H9 (cell line): ENCODE data around the gene DLST. TPM values are rescaled to one million over a fixed set of nuclear protein-coding genes. Genes with fewer than 3 reads are reported as not detected.

Experiments used
- DNase-seq: peaks from one replicate; pipeline ENCODE4 v3.0.0-alpha.2; 2017
- H2AFZ ChIP-seq: one replicate; pipeline ENCODE4 v1.6.1; 2013; ENCODE audit warnings: mild to moderate bottlenecking, low read length, control low read depth, moderate library complexity
- H2AK5ac ChIP-seq: 2 replicates; pipeline ENCODE4 v1.6.1; 2013; ENCODE audit warnings: low read length, control low read depth, mixed read lengths; ENCODE audit not compliant: insufficient read length
- H2BK120ac ChIP-seq: one replicate; pipeline ENCODE4 v1.6.1; 2013; ENCODE audit warnings: low read depth, mild to moderate bottlenecking, low read length, control low read depth, inconsistent platforms; ENCODE audit not compliant: poor library complexity, severe bottlenecking
- H2BK12ac ChIP-seq: 2 replicates; pipeline ENCODE4 v1.6.1; 2013; ENCODE audit warnings: low read length, control low read depth, mixed read lengths, low read depth; ENCODE audit not compliant: insufficient read length
- H2BK15ac ChIP-seq: 2 replicates; pipeline ENCODE4 v1.6.1; 2013; ENCODE audit warnings: low read depth, low read length, control low read depth
- H2BK20ac ChIP-seq: one replicate; pipeline ENCODE4 v1.6.1; 2013; ENCODE audit warnings: low read depth, mild to moderate bottlenecking, low read length, control low read depth, inconsistent platforms; ENCODE audit not compliant: poor library complexity, severe bottlenecking
- H2BK5ac ChIP-seq: 2 replicates; pipeline ENCODE4 v1.6.1; 2013; ENCODE audit warnings: low read length, control low read depth, mixed read lengths; ENCODE audit not compliant: insufficient read length
- H3K14ac ChIP-seq: 2 replicates; pipeline ENCODE4 v1.6.1; 2013; ENCODE audit warnings: low read length, control low read depth; ENCODE audit not compliant: insufficient read depth
- H3K18ac ChIP-seq: 2 replicates; pipeline ENCODE4 v1.6.1; 2013; ENCODE audit warnings: low read depth, mild to moderate bottlenecking, mixed read lengths, low read length, control low read depth; ENCODE audit not compliant: insufficient read length
- H3K23ac ChIP-seq: 2 replicates; pipeline ENCODE4 v1.6.1; 2013; ENCODE audit warnings: low read length, control low read depth, mixed read lengths, low read depth; ENCODE audit not compliant: insufficient read length
- H3K23me2 ChIP-seq: 2 replicates; pipeline ENCODE4 v1.6.1; 2013; ENCODE audit warnings: low read depth, mild to moderate bottlenecking, mixed read lengths, low read length, control low read depth; ENCODE audit not compliant: insufficient read length, poor library complexity, severe bottlenecking
- H3K27ac ChIP-seq: 2 replicates; pipeline ENCODE4 v1.5.1; 2013; ENCODE audit warnings: low read length, control low read depth, mixed read lengths, low read depth; ENCODE audit not compliant: insufficient read length
- H3K27me3 ChIP-seq: 2 replicates; pipeline ENCODE4 v1.6.1; 2013; ENCODE audit warnings: low read length, control low read depth, inconsistent platforms; ENCODE audit not compliant: insufficient read depth
- H3K4ac ChIP-seq: 2 replicates; pipeline ENCODE4 v1.6.1; 2013; ENCODE audit warnings: low read depth, mild to moderate bottlenecking, control low read depth, inconsistent platforms, low read length, moderate library complexity
- H3K4me1 ChIP-seq: 2 replicates; pipeline ENCODE4 v1.6.1; 2013; ENCODE audit warnings: low read length, control low read depth, inconsistent platforms; ENCODE audit not compliant: insufficient read depth
- H3K4me2 ChIP-seq: 2 replicates; pipeline ENCODE4 v1.6.1; 2013; ENCODE audit warnings: low read length, control low read depth, mixed read lengths; ENCODE audit not compliant: insufficient read length, insufficient read depth
- H3K56ac ChIP-seq: 2 replicates; pipeline ENCODE4 v1.6.1; 2013; ENCODE audit warnings: low read depth, mild to moderate bottlenecking, mixed read lengths, low read length, control low read depth; ENCODE audit not compliant: insufficient read length
- H3K79me1 ChIP-seq: 2 replicates; pipeline ENCODE4 v1.6.1; 2013; ENCODE audit warnings: low read depth, mild to moderate bottlenecking, moderate library complexity, low read length, control low read depth, inconsistent platforms; ENCODE audit not compliant: insufficient read depth, poor library complexity, severe bottlenecking
- H3K79me2 ChIP-seq: 2 replicates; pipeline ENCODE4 v1.6.1; 2013; ENCODE audit warnings: low read length, control low read depth, inconsistent platforms; ENCODE audit not compliant: insufficient read depth
- H3K9ac ChIP-seq: 2 replicates; pipeline ENCODE4 v1.6.1; 2013; ENCODE audit warnings: low read length, control low read depth, mixed read lengths; ENCODE audit not compliant: insufficient read length; ENCODE audit errors: extremely low read depth
- H3K9me3 ChIP-seq: one replicate; pipeline ENCODE4 v1.6.1; 2013; ENCODE audit warnings: low read depth, low read length, inconsistent platforms; ENCODE audit not compliant: control insufficient read depth
- H3T11ph ChIP-seq: one replicate; pipeline ENCODE4 v1.6.1; 2013; ENCODE audit warnings: mild to moderate bottlenecking, low read length, control low read depth, inconsistent platforms
- H4K20me1 ChIP-seq: one replicate; pipeline ENCODE4 v1.6.1; 2013; ENCODE audit not compliant: control insufficient read depth, insufficient read length, insufficient read depth
- H4K5ac ChIP-seq: 2 replicates; pipeline ENCODE4 v1.6.1; 2013; ENCODE audit warnings: low read depth, mild to moderate bottlenecking, mixed read lengths, low read length, control low read depth; ENCODE audit not compliant: insufficient read length
- H4K8ac ChIP-seq: replicated peaks from 2 replicates; pipeline ENCODE4 v1.6.1; 2013; ENCODE audit warnings: low read length, control low read depth, mixed read lengths, low read depth; ENCODE audit not compliant: insufficient read length
- H4K91ac ChIP-seq: 2 replicates; pipeline ENCODE4 v1.6.1; 2013; ENCODE audit warnings: low read depth, mild to moderate bottlenecking, moderate library complexity, mixed read lengths, low read length, control low read depth; ENCODE audit not compliant: insufficient read length
- H3K27ac Mint-ChIP-seq, 3 experiments: 2 replicates in 2 of 3; 3 replicates in 1 of 3; pipeline ENCODE4 v1.8.0; 2020 to 2021; ENCODE audit warnings: mixed read lengths in 3 of 3, mild to moderate bottlenecking in 1 of 3, moderate library complexity in 1 of 3
- H3K27me3 Mint-ChIP-seq: 2 replicates; pipeline ENCODE4 v1.8.0; 2021; ENCODE audit warnings: low read depth, mild to moderate bottlenecking, moderate library complexity, mixed read lengths
- H3K36me3 Mint-ChIP-seq, 3 experiments: 2 replicates in 2 of 3; 3 replicates in 1 of 3; pipeline ENCODE4 v1.8.0; 2020 to 2021; ENCODE audit warnings: low read depth in 3 of 3, mixed read lengths in 3 of 3; ENCODE audit not compliant: insufficient read depth in 1 of 3
- H3K4me1 Mint-ChIP-seq, 2 experiments: 2 replicates each; pipeline ENCODE4 v1.8.0; 2020; ENCODE audit warnings: mixed read lengths in 2 of 2
- H3K4me3 Mint-ChIP-seq, 2 experiments: 2 replicates in 1 of 2; 3 replicates in 1 of 2; pipeline ENCODE4 v1.8.0; 2020 to 2021; ENCODE audit warnings: mild to moderate bottlenecking in 2 of 2, mixed read lengths in 2 of 2, moderate library complexity in 1 of 2
- H3K9me3 Mint-ChIP-seq, 2 experiments: 2 replicates in 1 of 2; 3 replicates in 1 of 2; pipeline ENCODE4 v1.8.0; 2020; ENCODE audit warnings: mild to moderate bottlenecking in 2 of 2, mixed read lengths in 2 of 2, moderate library complexity in 1 of 2
- WGBS: extraction: QIAGEN DNeasy Blood & Tissue Kit; methylation state at CpG from one replicate; pipeline ENCODE4 v1.1.7; 2013; ENCODE audit warnings: missing lambda C conversion rate, low lambda C conversion rate, mixed read lengths; ENCODE audit not compliant: insufficient read length; ENCODE audit errors: extremely low coverage; 5-methylcytosine and 5-hydroxymethylcytosine counted together
- total RNA-seq: library from RNA; stranded (reverse); gene quantifications from 2 replicates; pipeline ENCODE4 v1.2.1, GENCODE V29; 2021
- TF ChIP-seq, protein P1 (sequence below): fragments of 200-600 bp; sonication (generic); conservative IDR thresholded peaks from 3 replicates; pipeline ENCODE4 v1.8.0; 2021; ENCODE audit warnings: antibody characterized with exemption, mild to moderate bottlenecking

Gene DLST
- total RNA-seq, 1 experiment from 2014 or later = 116 TPM

DNA sequence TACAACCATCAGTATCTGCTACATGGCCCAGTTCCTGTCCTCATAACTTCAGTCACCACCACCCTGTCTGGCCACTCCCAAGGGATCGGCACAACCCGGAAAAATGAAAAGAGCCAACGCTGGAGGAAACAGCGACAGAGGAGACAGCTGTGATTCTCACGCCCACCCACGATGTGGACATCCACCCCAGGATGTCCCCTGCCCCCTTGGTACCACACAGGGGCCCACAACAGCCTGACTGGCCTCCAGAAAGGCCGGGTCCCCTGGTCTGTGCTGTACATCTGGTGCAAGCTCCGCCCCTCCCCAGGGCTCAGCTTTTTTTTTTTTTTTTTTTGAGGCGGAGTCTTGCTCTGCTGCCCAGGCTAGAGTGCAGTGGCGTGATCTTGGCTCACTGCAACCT lies 28.8 kb downstream of the DLST start:
- Histone ChIP-seq H3K14ac (no peak overlapping the region), H3K4ac (no peak overlapping the region), H3K4me1 (no peaks in the 10 kb centered on the region), H3T11ph (no peak overlapping the region), H2BK15ac (no peak overlapping the region), H3K27me3 (no peaks in the 10 kb centered on the region), H2BK120ac (no peak overlapping the region), H3K23ac (no peak overlapping the region), H4K5ac (no peak overlapping the region), H4K20me1 (no peaks in the 10 kb centered on the region), H3K27ac (no peak overlapping the region), H2BK12ac (no peak overlapping the region), H3K56ac (no peak overlapping the region), H3K79me1 (no peaks in the 10 kb centered on the region), H2AK5ac (no peak overlapping the region), H3K23me2 (no peaks in the 10 kb centered on the region), H2BK5ac (no peak overlapping the region), H3K9ac (no peak overlapping the region), H3K9me3 (no peaks in the 10 kb centered on the region), H3K18ac (no peak overlapping the region), H2AFZ (no peak overlapping the region), H3K79me2 (no peaks in the 10 kb centered on the region), H4K91ac (no peak overlapping the region), H3K4me2 (no peak overlapping the region), H2BK20ac (no peak overlapping the region), H4K8ac (no peak overlapping the region)
- Mint-ChIP-seq H3K27ac (no peak overlapping the region), H3K4me1 (peaks cover 0 to 3% of the 10 kb centered on the region in 2 experiments; a peak in 2 of 4 replicates), H3K4me3 (no peak overlapping the region), H3K9me3 (no peaks in the 10 kb centered on the region), H3K27me3 (no peaks in the 10 kb centered on the region), H3K36me3 (peaks cover 0 to 3% (median 1%) of the 10 kb centered on the region in 3 experiments; a peak in 3 of 7 replicates)
- DNase-seq = no peak
- TF ChIP-seq, protein P1, sequence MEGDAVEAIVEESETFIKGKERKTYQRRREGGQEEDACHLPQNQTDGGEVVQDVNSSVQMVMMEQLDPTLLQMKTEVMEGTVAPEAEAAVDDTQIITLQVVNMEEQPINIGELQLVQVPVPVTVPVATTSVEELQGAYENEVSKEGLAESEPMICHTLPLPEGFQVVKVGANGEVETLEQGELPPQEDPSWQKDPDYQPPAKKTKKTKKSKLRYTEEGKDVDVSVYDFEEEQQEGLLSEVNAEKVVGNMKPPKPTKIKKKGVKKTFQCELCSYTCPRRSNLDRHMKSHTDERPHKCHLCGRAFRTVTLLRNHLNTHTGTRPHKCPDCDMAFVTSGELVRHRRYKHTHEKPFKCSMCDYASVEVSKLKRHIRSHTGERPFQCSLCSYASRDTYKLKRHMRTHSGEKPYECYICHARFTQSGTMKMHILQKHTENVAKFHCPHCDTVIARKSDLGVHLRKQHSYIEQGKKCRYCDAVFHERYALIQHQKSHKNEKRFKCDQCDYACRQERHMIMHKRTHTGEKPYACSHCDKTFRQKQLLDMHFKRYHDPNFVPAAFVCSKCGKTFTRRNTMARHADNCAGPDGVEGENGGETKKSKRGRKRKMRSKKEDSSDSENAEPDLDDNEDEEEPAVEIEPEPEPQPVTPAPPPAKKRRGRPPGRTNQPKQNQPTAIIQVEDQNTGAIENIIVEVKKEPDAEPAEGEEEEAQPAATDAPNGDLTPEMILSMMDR = no peak
- WGBS = no CpG with 5 or more reads among the region's 10 CpGs
